GM15510 (cell line): ENCODE results near the gene ATG9B.

Experiments used
- POLR2A ChIP-seq: IDR thresholded peaks from 3 replicates; pipeline ENCODE4 v1.6.1; 2011; ENCODE audit warnings: borderline replicate concordance; ENCODE audit not compliant: insufficient read length; ENCODE audit errors: extremely low read depth

ATG9B gene, protein sequence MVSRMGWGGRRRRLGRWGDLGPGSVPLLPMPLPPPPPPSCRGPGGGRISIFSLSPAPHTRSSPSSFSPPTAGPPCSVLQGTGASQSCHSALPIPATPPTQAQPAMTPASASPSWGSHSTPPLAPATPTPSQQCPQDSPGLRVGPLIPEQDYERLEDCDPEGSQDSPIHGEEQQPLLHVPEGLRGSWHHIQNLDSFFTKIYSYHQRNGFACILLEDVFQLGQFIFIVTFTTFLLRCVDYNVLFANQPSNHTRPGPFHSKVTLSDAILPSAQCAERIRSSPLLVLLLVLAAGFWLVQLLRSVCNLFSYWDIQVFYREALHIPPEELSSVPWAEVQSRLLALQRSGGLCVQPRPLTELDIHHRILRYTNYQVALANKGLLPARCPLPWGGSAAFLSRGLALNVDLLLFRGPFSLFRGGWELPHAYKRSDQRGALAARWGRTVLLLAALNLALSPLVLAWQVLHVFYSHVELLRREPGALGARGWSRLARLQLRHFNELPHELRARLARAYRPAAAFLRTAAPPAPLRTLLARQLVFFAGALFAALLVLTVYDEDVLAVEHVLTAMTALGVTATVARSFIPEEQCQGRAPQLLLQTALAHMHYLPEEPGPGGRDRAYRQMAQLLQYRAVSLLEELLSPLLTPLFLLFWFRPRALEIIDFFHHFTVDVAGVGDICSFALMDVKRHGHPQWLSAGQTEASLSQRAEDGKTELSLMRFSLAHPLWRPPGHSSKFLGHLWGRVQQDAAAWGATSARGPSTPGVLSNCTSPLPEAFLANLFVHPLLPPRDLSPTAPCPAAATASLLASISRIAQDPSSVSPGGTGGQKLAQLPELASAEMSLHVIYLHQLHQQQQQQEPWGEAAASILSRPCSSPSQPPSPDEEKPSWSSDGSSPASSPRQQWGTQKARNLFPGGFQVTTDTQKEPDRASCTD

GRCh38 chr7:151024435-151025056 is at the start of gene ATG9B:
Gene ATG9B, minus strand, starts transcription at chr7:151024494. Its CDS starts 71 bp downstream, at chr7:151024423.
- no peak for TF ChIP-seq POLR2A

- TF ChIP-seq POLR2A, result no peak
Observed at GRCh38 chr7:151073990-151074389, 49.7 kb upstream of the ATG9B start.

- TF ChIP-seq POLR2A, result no peak
Observed at GRCh38 chr7:151071032-151071866, 47.0 kb upstream of the ATG9B start.

DNA sequence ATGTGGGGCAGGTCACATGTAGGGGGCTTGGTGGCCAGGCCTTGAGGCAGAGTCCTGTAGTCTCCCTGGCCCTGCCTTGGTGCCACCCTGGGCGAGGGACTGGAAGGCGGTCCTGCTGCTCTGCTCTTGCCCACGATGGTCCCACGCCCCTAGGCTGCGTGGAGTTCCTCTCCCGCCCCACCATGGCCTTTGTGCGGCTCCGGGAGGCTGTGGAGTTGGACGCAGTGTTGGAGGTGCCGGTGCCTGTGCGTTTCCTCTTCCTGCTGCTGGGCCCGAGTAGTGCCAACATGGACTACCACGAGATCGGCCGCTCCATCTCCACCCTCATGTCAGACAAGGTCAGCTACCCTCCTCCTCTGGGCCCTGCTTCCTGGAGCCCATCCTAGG is 46.3 kb upstream of the ATG9B start:
- TF ChIP-seq POLR2A, result no peak

DNA sequence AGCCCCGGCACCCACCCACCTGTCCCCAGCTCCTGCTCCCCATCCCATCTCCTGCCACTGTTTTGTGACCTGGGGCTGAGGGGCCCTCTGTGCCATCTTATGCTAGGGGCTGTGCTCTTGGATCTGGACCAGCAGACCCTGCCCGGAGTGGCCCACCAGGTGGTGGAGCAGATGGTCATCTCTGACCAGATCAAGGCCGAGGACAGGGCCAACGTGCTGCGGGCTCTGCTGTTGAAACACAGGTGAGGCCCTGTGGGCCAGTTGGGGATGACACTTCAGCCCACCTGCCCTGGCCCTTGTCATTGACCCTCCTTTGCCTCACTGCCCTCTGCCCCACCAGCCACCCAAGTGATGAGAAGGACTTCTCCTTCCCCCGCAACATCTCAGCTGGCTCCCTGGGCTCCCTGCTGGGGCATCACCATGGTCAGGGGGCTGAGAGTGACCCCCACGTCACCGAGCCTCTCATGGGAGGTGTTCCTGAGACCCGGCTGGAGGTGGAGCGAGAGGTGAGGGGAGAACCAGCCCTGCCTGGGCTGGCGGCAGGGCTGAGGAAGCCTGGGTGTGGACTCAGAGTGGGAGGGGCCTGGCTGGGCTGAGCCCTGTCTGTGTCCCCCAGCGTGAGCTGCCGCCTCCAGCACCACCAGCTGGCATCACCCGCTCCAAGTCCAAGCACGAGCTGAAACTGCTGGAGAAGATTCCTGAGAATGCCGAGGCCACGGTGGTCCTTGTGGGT is 45.7 kb upstream of the ATG9B start:
- TF ChIP-seq POLR2A, result no peak

- TF ChIP-seq POLR2A, result no peak
Observed at GRCh38 chr7:151068069-151068773, 43.9 kb upstream of the ATG9B start.

DNA sequence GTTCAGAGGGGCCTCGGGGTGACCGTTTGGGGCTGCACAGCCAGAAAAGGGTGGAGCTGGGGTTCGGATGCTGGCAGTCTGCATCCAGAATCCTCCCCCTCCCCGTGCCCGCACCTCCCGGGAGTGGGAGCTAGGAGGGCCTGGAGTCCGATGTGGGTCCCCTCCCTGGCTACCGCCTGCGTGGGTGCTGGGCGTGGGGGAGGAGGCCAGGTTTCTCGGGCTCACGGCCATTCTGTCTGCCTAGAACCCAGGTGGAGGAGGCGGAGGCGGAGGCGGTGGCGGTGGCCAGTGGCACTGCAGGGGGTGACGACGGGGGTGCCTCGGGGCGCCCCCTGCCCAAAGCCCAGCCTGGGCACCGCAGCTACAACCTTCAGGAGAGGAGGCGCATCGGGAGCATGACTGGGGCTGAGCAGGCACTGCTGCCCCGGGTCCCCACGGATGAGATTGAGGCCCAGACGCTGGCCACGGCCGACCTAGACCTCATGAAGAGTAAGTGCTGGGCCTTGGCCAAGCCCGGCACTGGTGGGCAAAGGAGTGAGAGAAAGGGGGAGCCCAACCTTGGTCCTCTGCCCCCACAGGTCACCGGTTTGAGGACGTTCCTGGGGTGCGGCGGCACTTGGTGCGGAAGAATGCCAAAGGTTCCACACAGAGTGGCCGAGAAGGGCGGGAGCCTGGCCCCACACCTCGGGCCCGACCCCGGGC is 42.1 kb upstream of the ATG9B start:
- TF ChIP-seq POLR2A, result no peak

- TF ChIP-seq POLR2A, result no peak
Observed at GRCh38 chr7:151065516-151065915, 41.2 kb upstream of the ATG9B start.

GRCh38 chr7:151064993-151065392 is 40.7 kb upstream of the ATG9B start:
- no peak for TF ChIP-seq POLR2A

DNA sequence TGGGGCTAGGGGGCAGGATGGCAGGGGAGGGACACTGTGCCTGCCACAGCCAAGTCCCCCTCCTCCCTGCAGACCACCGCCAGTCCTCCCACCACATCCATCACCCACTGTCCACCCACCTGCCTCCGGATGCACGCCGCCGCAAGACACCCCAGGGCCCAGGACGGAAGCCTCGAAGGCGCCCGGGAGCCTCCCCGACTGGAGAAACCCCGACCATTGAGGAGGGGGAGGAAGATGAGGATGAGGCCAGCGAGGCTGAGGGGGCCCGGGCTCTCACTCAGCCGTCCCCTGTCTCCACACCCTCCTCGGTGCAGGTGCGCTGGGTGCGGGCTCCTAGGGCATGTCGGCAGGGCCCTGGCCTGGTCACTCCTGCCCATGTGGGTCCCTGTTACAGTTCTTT is 40.2 kb upstream of the ATG9B start:
- TF ChIP-seq POLR2A, result no peak

DNA sequence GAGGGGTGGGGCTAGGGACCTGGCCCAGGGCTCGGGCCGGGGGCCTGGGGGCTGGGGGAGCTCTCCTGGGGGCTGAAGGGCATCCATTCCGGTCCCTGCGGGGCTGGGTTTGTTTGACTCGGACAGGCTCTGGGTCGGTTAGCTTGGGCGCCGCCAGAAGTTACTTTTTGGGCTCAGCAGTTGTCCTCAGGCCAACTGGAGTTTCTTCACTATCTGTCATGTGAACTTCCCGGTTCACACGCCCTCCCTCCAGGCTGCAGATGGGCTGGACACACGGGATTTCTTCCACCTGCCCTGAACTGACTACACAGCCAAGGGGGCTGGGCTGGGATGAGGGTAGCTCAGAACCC is 38.9 kb upstream of the ATG9B start:
- no peak for TF ChIP-seq POLR2A

DNA sequence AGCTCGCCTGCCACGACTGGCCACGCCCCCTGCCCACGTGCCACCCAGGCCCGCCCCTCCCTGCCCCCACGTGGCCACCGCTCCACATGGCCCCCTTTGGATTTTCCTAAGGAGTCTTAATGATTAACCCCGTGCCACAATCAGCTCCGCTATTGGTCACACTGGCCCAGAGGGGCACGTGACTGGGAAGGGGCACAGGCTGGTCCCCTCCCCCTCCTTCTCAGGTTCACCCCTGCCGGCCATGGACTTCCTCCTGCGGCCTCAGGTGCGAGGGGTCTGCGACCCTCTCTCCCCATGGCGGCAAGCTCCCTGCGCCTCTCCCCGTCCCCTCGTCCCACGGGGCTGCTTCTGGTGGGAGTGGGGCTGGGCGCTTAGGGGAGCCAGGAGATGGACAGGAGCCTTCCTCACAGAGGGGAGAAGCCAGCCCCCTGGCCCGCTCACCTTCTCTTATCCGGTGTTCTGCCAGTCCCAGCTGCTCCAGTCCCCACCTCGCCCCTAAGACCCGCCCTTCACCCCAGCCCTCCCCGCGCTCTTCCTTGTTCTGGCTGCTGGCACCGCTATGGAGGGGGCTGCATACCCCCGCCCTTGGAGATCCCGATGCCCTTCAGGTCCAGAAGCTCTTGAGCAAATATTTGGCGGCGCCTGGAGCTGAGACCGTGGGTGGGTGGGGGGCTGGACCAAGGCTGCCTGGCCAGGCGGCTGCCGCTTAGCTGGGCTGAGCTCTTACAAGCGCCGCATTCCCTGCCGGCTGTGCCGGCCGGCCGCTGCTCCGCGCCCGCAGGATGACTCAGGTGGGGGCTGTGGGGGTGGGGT is 38.3 kb upstream of the ATG9B start:
- TF ChIP-seq POLR2A, result no peak

DNA sequence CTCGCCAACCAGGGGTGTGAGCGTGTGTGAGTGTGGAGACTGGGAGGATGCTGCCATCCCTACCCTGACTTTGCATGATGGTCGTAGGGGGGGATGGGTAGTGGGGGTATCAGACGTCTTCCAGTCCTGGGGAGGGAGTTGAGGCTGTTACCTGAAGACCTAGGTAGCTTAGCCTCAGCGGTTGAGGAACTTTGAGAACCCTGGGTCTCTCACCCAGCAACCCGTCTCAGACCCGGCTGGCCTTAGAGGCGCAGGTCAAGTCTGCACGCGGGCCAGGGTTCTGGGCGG is 37.8 kb upstream of the ATG9B start:
- TF ChIP-seq POLR2A, result no peak
